ENCODE data around the gene TPD52L1.

Gene TPD52L1

DNA sequence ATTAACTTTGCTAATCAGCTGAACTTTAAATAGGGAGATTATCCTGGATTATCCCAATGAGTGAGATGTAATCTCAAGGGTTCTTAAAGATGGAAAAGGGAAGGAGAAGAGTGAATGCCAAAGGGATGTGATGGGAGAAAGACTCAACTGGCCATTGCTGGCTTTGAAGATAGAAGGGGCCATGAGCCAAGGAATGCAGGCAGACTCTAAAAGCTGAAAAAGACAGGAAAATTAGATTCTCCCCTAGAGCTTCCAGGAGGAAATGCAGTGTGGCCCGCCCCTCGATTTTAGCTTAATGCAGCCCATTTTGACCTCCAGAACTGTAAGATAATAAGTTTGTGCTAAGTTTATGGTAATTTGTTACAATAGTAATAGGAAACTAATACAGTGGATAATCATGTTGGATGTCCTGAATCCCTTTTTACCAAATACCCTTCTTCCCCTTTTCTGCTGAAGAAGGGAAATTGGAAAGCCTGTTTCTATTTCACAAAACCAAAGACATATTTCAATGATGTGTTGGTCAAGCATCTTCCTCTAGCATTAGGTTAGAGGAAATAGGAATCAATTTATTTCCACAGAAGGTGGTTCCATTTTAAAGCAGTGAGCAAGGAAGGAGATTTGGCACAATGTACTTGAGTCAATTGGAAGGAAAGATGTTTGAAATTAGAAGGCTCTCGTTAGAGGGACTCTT, 151.5 kb downstream of the TPD52L1 start:
- DNase-seq (ENCODE audit: low read depth) = no peak

DNA sequence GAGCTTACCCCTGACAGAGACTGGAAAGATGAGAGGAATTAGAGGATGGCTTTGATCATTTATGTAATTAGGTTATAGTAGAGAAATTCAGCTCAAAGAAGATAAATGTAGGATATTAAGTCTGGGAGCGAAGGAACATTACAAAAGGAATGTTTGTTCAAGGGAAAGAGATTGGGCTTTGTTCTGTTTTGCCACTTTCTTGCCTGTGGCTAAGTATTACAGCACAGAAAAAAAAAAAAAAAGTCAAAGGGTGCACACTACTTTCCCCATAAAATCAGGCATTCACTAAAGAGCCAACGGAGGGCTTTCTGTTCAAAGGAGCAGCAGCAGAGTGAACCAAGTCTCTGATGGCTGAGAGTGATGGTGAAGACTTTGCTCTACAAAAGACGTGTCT, 153.2 kb downstream of the TPD52L1 start:
- peak; percentile 9 for DNase-seq (ENCODE audit: low read depth)

DNA sequence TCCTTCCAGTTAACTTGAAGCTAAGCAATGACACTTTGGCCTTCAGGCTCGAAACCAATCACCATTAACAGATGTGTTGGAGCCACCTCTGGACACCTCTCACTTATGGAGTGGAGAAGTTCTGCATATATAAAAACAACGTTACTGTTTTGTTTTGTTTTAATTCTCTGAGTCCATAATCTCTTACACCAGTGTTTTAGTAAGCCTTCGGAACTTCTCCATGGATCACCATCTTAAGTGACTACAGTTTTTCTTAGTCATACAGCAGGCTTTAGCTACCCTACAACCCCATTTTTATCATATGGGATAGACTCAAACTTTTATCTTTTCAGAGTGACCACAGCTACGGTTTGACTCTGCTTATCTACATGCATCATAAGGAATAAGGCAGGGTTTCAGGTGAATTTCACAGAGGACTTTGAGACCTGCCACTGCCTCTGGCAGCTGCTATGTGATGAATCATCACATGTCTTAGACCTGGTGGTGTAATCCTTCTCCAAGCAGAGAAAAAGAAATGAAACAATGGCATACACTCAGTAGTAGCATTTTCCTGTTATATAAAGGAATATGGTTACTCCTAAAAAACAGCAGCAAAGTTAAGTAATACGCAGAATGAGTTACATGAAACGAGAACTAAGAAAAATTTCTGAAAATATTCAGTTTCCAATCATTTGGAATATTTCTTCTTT, 153.7 kb downstream of the TPD52L1 start:
- DNase-seq (ENCODE audit: low read depth) = peak; percentile 52

DNA sequence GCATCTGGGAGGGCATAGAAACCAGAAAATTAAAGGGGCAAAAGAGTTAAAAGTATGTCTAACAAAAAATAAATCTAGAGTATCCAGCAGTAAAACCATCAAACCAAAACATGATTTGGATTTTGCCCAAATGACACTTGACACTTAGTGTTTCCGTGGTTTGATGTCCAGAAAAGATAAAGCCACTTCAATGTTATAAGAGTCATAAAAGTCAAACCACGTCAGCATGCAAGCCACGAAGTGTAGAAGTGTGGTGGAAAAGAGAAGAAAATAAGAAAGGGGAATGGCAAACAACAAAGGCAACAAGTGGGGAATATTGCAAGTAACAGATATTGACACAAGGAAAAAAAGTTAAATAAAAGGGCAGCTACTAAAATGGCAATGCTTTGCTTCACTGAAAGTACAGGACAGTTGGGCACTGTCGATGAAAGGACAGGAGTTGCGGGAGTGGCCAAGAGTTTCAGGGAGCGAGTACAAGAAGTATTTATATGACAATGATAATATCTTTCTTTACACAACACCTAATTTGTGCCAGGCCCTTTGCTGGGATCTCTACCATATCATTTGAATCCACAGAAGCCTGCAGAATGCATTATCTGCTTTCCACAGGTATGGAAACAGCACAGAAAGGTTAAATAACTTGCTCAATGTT, 154.5 kb downstream of the TPD52L1 start:
- DNase-seq (ENCODE audit: low read depth) = peak; percentile 83

DNA sequence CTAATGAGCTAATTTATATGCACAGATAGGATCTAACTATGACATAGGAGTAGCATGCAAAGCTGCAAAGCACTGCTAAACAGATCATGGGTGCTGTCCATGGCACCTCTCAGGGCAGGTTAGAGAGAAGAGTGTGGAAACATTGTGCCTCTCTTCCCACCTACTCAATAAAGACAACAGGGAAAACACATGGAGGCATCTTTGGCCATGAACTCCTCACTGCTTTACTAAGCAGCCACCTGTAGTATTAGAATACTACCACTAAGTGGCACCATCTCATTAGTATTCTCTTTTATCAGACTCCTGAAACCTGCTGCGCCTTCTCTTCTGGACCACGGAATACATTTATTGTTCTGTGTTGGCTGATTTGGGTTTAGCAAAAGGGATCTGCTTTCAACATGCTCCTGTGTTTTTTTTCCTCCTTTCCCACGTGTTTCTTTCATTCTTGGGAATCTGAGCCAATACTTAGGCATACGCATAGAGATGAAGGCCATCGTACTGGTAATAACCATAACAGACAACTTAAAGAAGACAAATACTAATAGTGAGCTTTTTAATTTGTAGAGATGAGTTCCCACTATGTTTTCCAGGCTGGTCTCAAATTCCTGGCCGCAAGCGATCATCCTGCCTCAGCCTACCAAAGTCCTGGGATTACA, 157.5 kb downstream of the TPD52L1 start:
- DNase-seq (ENCODE audit: low read depth) = peak; percentile 68

DNA sequence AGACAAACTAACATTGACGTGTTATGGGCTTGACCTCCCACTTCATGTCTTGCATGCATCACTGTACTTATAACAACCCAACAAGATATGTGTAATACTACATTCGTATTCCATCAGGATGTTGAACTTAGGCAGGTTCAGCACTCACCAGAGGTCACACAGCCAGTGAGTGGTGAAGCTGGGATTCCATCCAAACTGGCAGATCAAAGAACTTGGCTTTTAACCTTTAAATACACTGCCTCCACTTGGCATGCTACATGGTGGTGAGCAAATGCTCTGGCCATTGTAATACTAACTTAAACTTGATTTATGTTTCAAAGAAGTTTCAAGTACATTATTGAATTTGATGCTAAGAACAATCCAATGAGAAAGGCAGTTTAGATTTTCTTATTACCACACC, 158.9 kb downstream of the TPD52L1 start:
- DNase-seq (ENCODE audit: low read depth) = no peak

DNA sequence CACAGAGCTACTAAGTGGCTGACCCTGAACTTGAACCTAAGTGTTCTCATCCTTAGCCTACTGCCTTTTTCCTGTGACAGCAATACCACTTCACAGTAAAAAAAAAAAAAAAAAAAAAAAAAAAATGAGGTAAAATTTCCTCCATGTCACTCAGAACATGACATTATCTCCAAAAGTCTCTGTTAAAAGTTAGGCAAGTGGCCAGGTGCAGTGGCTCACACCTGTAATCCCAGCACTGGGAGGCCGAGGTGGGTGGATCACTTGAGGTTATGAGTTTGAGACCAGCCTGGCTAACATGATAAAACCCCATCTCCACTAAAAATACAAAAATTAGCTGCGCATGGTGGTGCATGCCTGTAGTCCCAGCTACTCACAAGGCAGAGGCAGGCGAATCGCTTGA, 159.4 kb downstream of the TPD52L1 start:
- DNase-seq (ENCODE audit: low read depth) = no peak
